Measurements from ENCODE around the gene SSBP3.

GRCh38 chr1:54404939-54405897 lies 976 bp downstream of the SSBP3 start:
- TF ChIP-seq EZH2 (IDR thresholded peaks at IDR 0.05; ENCODE audit: low read depth) (no peak), CTCF (conservative IDR thresholded peaks at IDR 0.05) (no peak)
